ENCODE results near the gene MED26.

The MED26 gene

GRCh38 chr19:16525751-16526481 lies 102.1 kb downstream of the MED26 start:
- H3K4me3 ChIP-seq (ENCODE audit: low read depth, low read length): no peak overlapping the region
- TF ChIP-seq CTCF (IDR thresholded peaks at IDR 0.05; ENCODE audit: low read depth, low read length): no peak

GRCh38 chr19:16524991-16525734 lies 102.8 kb downstream of the MED26 start:
- no peak for TF ChIP-seq CTCF (IDR thresholded peaks at IDR 0.05; ENCODE audit: low read depth, low read length)

More at GRCh38 chr19:16524991-16525734, 102.8 kb downstream of the MED26 start:
- H3K4me3 ChIP-seq (ENCODE audit: low read depth, low read length): no peak overlapping the region
